ENCODE results near the gene SNX11. TPM values are rescaled to one million over a fixed set of nuclear protein-coding genes. Genes with fewer than 3 reads are reported as not detected.

The SNX11 gene
- total RNA-seq: 8.0 and 10.3 TPM in 2 replicates

GRCh38 chr17:48107137-48108055 is at the start of gene SNX11:
SNX11 (plus strand) TSS chr17:48107766; CDS start chr17:48112044, 4,278 bp downstream.

GRCh38 chr17:48101012-48101720 is 6.4 kb upstream of the SNX11 start, which contains the start of gene CBX1:
CBX1 (minus strand) TSS chr17:48101478; CDS start chr17:48077004, 24,474 bp downstream.

Small RNA genes lying within 50 kb of the gene (small RNA-seq; reads per million reads assigned to genes)
- gene AC004477.2 (not detected), gene MIR1203 (not detected), gene RNU6-1201P (0.16 reads per million)

Other genes with a start within 250 kb of the SNX11 start
- 0.73 and 2.2 TPM in 2 replicates for gene SP2, start 211.5 kb upstream of the SNX11 start, total RNA-seq
- 28.7 and 42.4 TPM in 2 replicates for gene PNPO, start 166.2 kb upstream of the SNX11 start, total RNA-seq
- gene PRR15L, start 149.9 kb upstream of the SNX11 start, total RNA-seq: not detected in 2 replicates
- gene CDK5RAP3, start 136.7 kb upstream of the SNX11 start, total RNA-seq: 31.5 and 37.1 TPM in 2 replicates
- gene COPZ2, start 70.0 kb upstream of the SNX11 start, total RNA-seq: 24.8 and 44.1 TPM in 2 replicates
- gene NFE2L1, start 59.4 kb upstream of the SNX11 start, total RNA-seq: 59.2 and 71.4 TPM in 2 replicates
- 23.1 and 29.3 TPM in 2 replicates for gene CBX1, start 6.3 kb upstream of the SNX11 start, total RNA-seq

Measured in subcutaneous preadipocyte (primary cell).